GM12872 (cell line): Measurements from ENCODE around the gene METTL21A.

ENCODE experiments used
- TF ChIP-seq, protein P1 (sequence below): IDR thresholded peaks from 3 replicates; pipeline ENCODE4 v1.5.1; 2011; ENCODE audit warnings: low read depth, mild to moderate bottlenecking, low read length, moderate library complexity; ENCODE audit not compliant: insufficient read depth

METTL21A gene

DNA sequence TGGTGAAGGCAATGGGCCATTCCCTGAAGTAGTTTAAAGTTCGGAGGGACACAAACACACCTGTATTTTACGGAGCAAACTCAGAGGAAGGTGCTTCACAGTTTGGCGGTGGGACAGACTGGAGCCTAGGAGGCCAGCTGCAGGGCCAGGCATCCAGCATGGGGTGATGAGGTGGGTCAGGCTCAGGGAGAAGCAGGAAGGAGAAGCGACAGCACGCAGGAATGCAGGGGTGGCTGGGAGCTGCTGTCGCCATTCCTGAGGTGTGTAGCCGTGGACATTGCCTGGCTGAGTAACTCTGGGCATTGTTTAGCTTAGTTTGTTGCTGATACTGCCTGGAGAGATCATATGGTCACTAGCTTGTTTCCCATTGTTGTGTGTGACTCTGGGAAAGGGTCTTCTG is 35.8 kb upstream of the METTL21A start:
- TF ChIP-seq, protein P1, sequence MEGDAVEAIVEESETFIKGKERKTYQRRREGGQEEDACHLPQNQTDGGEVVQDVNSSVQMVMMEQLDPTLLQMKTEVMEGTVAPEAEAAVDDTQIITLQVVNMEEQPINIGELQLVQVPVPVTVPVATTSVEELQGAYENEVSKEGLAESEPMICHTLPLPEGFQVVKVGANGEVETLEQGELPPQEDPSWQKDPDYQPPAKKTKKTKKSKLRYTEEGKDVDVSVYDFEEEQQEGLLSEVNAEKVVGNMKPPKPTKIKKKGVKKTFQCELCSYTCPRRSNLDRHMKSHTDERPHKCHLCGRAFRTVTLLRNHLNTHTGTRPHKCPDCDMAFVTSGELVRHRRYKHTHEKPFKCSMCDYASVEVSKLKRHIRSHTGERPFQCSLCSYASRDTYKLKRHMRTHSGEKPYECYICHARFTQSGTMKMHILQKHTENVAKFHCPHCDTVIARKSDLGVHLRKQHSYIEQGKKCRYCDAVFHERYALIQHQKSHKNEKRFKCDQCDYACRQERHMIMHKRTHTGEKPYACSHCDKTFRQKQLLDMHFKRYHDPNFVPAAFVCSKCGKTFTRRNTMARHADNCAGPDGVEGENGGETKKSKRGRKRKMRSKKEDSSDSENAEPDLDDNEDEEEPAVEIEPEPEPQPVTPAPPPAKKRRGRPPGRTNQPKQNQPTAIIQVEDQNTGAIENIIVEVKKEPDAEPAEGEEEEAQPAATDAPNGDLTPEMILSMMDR: no peak

DNA sequence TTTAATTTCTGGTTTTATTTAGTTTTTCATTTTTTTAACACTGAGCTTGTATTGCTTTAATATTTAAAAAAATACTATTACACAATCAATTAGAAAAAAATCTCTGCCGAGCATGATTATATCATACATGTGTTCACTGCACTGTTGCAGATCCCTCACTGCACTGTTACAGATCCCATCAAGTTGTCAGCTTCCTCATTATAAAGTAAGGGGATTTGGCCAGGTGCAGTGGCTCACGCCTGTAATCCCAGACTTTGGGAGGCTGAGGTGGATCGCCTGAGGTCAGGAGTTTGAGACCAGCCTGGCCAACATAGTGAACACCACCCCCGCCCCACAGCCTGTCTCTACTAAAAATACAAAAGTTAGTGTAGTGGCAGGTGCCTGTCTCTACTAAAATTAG is 33.0 kb upstream of the METTL21A start:
- TF ChIP-seq, protein P1: no peak

DNA sequence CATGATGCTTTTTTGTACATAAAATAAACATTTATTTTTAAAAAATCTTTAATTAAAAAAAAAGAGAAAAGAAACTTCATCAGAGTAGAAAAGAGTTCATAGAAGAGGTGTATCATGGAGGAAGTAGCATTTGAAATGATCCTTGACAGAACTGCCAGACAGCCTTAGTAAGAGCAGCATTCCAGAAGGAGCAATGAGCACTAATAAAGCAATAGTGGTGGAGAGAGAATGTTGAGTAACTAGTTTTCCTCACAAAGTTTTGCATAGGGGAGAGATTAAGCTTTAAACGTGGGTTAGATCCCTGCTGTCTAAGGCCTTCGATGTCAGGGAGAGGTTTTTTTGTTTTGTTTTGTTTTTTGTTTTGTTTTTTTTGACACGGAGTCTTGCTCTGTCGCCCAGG is 29.8 kb upstream of the METTL21A start:
- TF ChIP-seq, protein P1: no peak

DNA sequence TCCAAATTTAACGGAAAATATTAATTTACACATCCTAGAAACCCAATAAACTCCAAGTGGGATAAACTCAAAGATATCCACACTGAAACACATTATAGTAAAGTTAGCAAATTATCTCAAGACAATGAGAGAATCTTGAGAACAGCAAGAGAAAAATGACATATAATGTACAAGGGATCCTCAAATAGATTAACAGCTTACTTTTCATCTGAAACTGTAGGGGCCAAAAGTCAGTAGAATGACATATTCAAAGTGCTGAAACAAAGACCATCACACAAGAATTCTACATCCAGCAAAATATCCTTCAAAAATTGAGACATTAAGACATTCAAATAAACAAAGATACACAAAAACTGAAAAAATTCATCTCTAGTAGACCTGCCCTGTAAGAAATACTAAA is 18.7 kb upstream of the METTL21A start:
- TF ChIP-seq, protein P1: no peak

DNA sequence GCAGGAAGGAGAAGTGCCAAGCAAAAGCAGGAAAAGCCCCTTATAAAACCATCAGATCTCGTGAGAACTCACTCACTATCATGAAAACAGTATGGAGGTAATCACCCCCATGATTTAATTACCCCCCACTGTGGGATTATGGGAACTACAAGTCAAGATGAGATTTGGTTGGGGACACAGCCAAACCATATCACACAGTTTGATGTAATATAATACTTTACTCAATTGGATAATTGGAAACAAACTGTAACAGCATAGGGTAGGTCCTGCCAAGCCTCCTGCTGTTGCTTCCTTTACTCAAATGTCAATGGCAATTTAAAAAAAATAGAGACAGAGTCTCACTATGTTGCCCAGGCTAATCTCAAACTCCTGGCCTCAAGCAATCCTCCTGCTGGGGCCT is 15.5 kb upstream of the METTL21A start:
- TF ChIP-seq, protein P1: no peak

DNA sequence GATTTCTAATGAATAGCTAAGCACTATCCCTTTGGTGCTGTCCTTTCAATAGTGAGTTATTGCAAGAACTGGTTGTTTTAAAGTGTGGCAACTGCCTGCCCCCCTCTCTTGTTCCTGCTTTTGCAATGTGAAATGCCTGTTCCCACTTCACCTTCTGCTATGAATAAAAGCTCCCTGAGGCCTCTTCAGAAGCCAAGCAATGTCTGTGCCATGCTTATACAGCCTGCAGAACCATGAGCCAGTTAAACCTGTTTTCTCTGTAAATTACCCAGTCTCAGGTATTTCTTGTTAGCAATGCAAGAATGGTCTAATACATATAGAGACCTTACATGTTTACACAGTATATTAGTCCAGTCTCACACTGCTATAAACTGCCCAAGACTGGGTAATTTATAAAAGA is 15.0 kb upstream of the METTL21A start:
- TF ChIP-seq, protein P1: no peak

DNA sequence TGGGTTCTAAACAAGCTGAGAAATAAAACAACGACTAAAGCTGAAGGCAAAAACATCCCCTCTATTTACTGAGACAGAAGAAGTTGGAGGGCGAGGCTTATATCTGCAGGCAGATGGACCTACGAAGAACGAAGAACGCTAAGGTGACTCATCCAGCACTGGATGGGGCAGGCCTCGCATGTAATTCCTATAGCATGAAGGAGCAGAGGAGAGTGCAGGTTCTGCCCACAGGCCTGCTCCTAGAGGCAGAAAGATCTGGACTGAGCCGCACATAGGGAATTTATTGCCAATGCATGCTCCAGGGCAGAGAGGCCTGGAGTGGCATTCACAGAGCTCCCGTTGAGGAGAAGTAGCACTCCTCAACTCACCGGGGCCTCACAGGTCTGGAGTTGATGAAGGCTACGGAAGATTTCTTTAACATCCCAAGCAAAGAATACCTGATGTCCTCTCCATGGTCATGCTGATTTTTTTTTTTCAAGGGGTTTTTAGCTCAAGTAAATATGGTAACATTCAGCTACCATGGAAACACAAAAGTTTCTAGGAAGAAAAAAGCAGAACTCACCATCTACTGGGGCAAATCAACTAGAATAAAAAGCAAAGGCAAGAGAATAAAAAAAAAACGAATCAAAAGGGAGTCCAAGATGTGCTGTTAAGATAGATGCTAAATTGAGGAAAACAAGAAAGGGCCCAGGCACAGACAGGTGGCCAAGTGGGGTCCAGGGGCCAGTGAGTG is 10.4 kb upstream of the METTL21A start:
- TF ChIP-seq, protein P1: no peak

DNA sequence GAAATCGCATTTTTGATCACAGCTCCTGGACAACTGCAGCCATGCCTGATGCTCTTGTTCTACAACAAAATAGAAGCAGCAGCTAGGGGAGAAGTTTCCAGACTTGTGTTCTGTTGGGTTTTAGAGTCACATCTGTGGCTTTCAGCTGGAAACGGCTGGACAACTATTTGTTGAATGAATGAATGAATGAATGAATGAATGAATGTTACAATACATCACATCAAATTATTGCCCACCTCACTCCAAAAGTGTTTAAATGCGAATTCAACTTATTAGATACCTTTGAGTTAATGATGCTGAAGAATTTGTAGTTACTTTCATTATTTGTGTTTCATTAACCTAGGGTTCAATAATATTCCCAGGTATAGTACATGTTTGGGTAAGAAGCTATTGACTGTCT is 8.5 kb upstream of the METTL21A start:
- TF ChIP-seq, protein P1: no peak
